IPS-15b (cell line): ENCODE results near the gene NAXE.

Source experiments
- H3K27me3 ChIP-seq: one replicate; pipeline ENCODE4 v1.6.1; 2013; ENCODE audit warnings: low read length; ENCODE audit not compliant: control insufficient read depth, insufficient read depth
- H3K36me3 ChIP-seq: one replicate; pipeline ENCODE4 v1.6.1; 2013; ENCODE audit warnings: low read length; ENCODE audit not compliant: control insufficient read depth, insufficient read depth
- H3K4me1 ChIP-seq: one replicate; pipeline ENCODE4 v1.6.1; 2013; ENCODE audit warnings: mild to moderate bottlenecking, low read length; ENCODE audit not compliant: control insufficient read depth, insufficient read depth
- H3K4me3 ChIP-seq: one replicate; pipeline ENCODE4 v1.5.1; 2013; ENCODE audit warnings: low read depth, low read length
- H3K9ac ChIP-seq: one replicate; pipeline ENCODE4 v1.6.1; 2013; ENCODE audit warnings: low read depth, mild to moderate bottlenecking, low read length
- H3K9me3 ChIP-seq: one replicate; pipeline ENCODE4 v1.6.1; 2013; ENCODE audit warnings: mild to moderate bottlenecking, low read length; ENCODE audit not compliant: control insufficient read depth, insufficient read depth

NAXE gene

GRCh38 chr1:156615946-156616345 lies 24.4 kb downstream of the NAXE start:
- Histone ChIP-seq H3K9ac (no peak overlapping the region), H3K4me1 (no peaks in the 10 kb centered on the region), H3K36me3 (no peaks in the 10 kb centered on the region), H3K9me3 (no peaks in the 10 kb centered on the region), H3K4me3 (no peak overlapping the region), H3K27me3 (peaks cover 24% of the 10 kb centered on the region)

- Histone ChIP-seq H3K9ac (no peak overlapping the region), H3K4me1 (no peaks in the 10 kb centered on the region), H3K9me3 (no peaks in the 10 kb centered on the region), H3K27me3 (peaks cover 28% of the 10 kb centered on the region), H3K4me3 (no peak overlapping the region), H3K36me3 (no peaks in the 10 kb centered on the region)
Measured at GRCh38 chr1:156616463-156616862, 24.9 kb downstream of the NAXE start.

- peaks cover 53% of the 10 kb centered on the region for H3K27me3 ChIP-seq
- no peaks in the 10 kb centered on the region for H3K36me3 ChIP-seq
- peak within 1 kb of the TSS; percentile 4 for H3K4me3 ChIP-seq
- no peak within 1 kb of the TSS for H3K9ac ChIP-seq
- no peaks in the 10 kb centered on the region for H3K9me3 ChIP-seq
- no peaks in the 10 kb centered on the region for H3K4me1 ChIP-seq
Measured at GRCh38 chr1:156618853-156619581, 27.4 kb downstream of the NAXE start, which contains the start of gene HAPLN2. HAPLN2 (plus strand) TSS chr1:156619415; CDS start chr1:156623491, 4,076 bp downstream.

GRCh38 chr1:156619582-156619955 lies 28.0 kb downstream of the NAXE start:
- H3K27me3 ChIP-seq = peaks cover 59% of the 10 kb centered on the region
- H3K9me3 ChIP-seq = no peaks in the 10 kb centered on the region
- H3K4me3 ChIP-seq = no peak overlapping the region
- no peaks in the 10 kb centered on the region for H3K4me1 ChIP-seq
- H3K9ac ChIP-seq = no peak overlapping the region
- no peaks in the 10 kb centered on the region for H3K36me3 ChIP-seq

- H3K4me3 ChIP-seq = no peak overlapping the region
- H3K36me3 ChIP-seq = no peaks in the 10 kb centered on the region
- peaks cover 76% of the 10 kb centered on the region for H3K27me3 ChIP-seq
- H3K9ac ChIP-seq = no peak overlapping the region
- H3K9me3 ChIP-seq = no peaks in the 10 kb centered on the region
- no peaks in the 10 kb centered on the region for H3K4me1 ChIP-seq
Measured at GRCh38 chr1:156622581-156623297, 31.2 kb downstream of the NAXE start.

GRCh38 chr1:156623946-156624813 lies 32.6 kb downstream of the NAXE start:
- no peak overlapping the region for H3K9ac ChIP-seq
- H3K4me3 ChIP-seq = peak overlapping the region; percentile 62
- H3K4me1 ChIP-seq = no peaks in the 10 kb centered on the region
- no peaks in the 10 kb centered on the region for H3K36me3 ChIP-seq
- H3K9me3 ChIP-seq = no peaks in the 10 kb centered on the region
- H3K27me3 ChIP-seq = peaks cover 73% of the 10 kb centered on the region

GRCh38 chr1:156624814-156625435 lies 33.3 kb downstream of the NAXE start:
- no peaks in the 10 kb centered on the region for H3K9me3 ChIP-seq
- peak overlapping the region; percentile 62 for H3K4me3 ChIP-seq
- H3K9ac ChIP-seq = no peak overlapping the region
- H3K36me3 ChIP-seq = no peaks in the 10 kb centered on the region
- H3K27me3 ChIP-seq = peaks cover 66% of the 10 kb centered on the region
- no peaks in the 10 kb centered on the region for H3K4me1 ChIP-seq

- Histone ChIP-seq H3K4me1 (no peaks in the 10 kb centered on the region), H3K4me3 (peak overlapping the region; percentile 62), H3K9me3 (no peaks in the 10 kb centered on the region), H3K9ac (no peak overlapping the region), H3K36me3 (no peaks in the 10 kb centered on the region), H3K27me3 (peaks cover 60% of the 10 kb centered on the region)
Measured at GRCh38 chr1:156625436-156626078, 34.0 kb downstream of the NAXE start.

- H3K4me3 ChIP-seq = no peak overlapping the region
- no peaks in the 10 kb centered on the region for H3K9me3 ChIP-seq
- H3K27me3 ChIP-seq = peaks cover 55% of the 10 kb centered on the region
- no peak overlapping the region for H3K9ac ChIP-seq
- H3K4me1 ChIP-seq = no peaks in the 10 kb centered on the region
- H3K36me3 ChIP-seq = no peaks in the 10 kb centered on the region
Measured at GRCh38 chr1:156626079-156626438, 34.5 kb downstream of the NAXE start.

- Histone ChIP-seq H3K36me3 (no peaks in the 10 kb centered on the region), H3K4me3 (no peak overlapping the region), H3K27me3 (peaks cover 43% of the 10 kb centered on the region), H3K9me3 (no peaks in the 10 kb centered on the region), H3K9ac (no peak overlapping the region), H3K4me1 (no peaks in the 10 kb centered on the region)
Measured at GRCh38 chr1:156627313-156627880, 35.8 kb downstream of the NAXE start.
